Glomerular visceral epithelial cell (primary cell): ENCODE data around the gene ZNF436.
"Not testable (repeated sequence)": the region's sequence is repeated elsewhere in the genome, so short reads cannot be mapped to it uniquely, and the experiment has no call there.

Source experiments
- DNase-seq: peaks from one replicate; pipeline ENCODE4 v3.0.0-alpha.2; 2016; ENCODE audit errors: extremely low spot score

The ZNF436 gene

GRCh38 chr1:23392125-23392855 lies 22.7 kb upstream of the ZNF436 start:
- DNase-seq = no peak

- DNase-seq = no peak
Observed at GRCh38 chr1:23389837-23390321, 20.2 kb upstream of the ZNF436 start.

- no peak for DNase-seq
Observed at GRCh38 chr1:23387494-23387893, 17.9 kb upstream of the ZNF436 start.

- DNase-seq = peak; percentile 62
Observed at GRCh38 chr1:23385119-23385621, 15.5 kb upstream of the ZNF436 start.

DNA sequence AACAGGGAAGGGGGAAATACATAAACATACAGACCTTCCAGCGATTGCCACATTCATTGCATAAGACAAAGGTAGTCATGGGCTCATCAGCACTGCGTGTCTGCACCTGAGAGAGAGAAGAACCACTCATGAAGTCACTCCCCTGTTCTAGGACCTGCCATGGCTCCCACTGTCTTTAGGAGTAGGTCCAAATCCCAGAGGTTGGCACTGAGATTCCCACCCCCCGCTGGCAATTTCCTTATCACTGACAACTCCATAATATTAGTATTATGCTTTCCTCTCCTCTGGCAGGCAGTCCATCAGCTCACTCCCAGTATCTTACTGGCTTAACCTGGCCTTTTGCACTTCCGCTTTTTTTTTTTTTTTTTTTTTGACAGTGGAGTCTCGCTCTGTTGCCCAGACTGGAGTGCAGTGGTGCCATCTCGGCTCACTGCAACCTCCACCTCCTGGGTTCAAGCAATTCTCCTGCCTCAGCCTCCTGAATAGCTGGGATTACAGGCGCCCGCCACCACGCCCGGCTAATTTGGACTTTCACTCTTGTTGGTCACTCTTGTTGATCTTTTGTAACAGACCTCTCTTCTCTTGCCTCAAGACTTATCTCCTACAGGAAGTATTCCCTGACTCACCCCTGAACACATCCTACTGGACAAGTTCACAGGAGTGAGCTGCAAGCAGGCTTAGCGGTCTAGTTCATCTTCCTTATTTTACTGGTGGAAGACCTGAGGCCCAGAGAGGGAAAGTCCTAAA lies 14.8 kb upstream of the ZNF436 start:
- DNase-seq = peak; percentile 72

DNA sequence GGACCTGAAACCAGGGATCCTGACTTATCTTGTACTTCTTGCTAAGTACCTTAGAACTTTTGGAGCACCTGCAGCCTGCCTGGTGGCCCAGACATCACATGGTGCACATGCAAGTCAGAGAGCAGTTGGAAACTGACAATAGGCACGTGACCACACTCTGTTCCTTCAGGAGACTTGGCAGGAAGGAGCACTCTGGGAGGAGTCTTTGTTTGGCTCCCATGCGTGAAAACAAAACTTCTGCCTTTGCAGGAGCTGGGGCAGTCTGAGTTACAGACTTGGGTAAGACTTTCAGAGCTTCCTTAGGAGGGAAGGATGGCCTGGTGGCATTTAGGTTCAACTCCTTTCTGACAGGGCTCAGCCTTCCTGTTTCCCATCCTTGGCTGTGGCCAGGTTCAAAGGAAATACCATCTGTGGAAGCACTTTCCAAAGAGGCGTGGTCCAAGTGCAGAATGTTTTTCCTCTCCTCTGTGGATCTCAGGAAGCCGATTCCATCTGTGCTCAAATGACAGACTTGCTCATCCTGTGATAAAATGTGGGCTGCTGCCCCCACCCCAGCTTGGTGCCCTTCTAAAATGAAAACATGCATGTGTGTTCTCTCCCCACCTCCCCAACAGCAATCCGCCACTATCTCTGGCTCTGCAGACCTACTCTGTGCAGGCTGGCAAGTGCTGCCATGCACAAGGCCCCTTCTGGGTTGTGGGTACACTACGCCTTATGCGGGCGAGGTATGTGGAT lies 14.1 kb upstream of the ZNF436 start:
- DNase-seq = no peak

- no peak for DNase-seq
Observed at GRCh38 chr1:23381233-23381885, 11.7 kb upstream of the ZNF436 start.

DNA sequence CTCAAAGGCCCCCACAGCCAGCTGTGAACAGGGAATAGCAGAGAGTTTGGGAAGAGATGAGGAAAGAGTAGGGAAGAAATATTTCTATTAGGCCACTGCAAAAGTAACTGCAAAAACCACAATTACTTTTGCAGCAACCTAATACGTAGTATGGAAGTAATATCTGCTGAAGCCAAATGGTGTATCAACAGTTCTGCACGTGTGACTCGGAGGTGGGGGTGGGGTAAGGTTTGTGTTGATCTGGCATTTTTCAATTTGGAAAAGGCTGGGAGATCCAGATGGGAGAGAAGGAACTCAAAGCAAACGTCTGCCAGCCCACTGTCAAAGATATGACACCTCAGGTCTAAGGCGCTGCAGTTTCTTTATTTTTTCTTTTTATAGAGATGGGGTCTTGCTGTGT lies 11.1 kb upstream of the ZNF436 start:
- no peak for DNase-seq

GRCh38 chr1:23380236-23380635 lies 10.6 kb upstream of the ZNF436 start:
- DNase-seq = not testable (repeated sequence)

DNA sequence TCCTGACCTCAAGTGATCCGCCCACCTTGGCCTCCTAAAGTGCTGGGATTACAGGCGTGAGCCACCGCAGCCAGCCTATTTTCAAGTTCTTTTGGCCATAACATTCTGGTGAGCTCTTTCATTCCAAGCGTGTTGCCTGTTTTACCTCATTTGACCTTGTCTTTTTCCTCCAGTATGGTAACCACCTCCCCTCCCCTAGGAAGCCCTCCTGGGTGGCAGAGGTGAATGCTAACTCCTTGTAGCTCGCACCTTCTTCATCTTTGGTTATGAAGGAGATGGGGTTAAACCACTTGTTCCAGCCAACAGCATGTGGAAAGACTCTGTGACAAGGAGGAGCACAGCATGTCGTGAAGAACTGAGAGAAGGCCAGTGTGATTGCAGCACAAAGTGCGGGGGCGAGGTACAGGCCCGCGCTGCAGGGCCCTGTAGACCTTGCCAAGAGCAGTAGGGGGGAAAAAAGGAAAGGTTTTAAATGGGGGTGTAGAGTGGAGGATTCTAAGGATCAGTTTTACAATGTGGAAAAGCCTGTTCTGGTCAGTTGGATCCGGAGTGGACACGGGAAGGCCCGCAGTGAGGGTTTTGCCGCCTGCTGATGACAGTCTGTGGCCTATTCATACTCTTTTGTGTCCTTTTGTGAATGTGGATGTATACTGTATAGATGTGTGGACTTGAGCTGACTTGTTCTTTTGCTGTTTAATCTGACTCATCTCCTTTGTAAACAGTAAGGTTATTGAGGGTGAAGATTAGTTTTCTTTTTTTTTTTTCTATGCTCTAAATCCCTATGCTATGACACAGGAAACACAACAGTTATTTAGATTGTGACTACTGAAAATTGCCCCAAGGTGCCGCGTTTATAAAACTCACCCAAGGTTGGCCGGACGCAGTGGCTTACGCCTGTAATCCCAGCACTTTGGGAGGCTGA lies 7.5 kb upstream of the ZNF436 start:
- peak; percentile 25 for DNase-seq

- DNase-seq = not testable (repeated sequence)
Observed at GRCh38 chr1:23374079-23374735, 4.6 kb upstream of the ZNF436 start.

DNA sequence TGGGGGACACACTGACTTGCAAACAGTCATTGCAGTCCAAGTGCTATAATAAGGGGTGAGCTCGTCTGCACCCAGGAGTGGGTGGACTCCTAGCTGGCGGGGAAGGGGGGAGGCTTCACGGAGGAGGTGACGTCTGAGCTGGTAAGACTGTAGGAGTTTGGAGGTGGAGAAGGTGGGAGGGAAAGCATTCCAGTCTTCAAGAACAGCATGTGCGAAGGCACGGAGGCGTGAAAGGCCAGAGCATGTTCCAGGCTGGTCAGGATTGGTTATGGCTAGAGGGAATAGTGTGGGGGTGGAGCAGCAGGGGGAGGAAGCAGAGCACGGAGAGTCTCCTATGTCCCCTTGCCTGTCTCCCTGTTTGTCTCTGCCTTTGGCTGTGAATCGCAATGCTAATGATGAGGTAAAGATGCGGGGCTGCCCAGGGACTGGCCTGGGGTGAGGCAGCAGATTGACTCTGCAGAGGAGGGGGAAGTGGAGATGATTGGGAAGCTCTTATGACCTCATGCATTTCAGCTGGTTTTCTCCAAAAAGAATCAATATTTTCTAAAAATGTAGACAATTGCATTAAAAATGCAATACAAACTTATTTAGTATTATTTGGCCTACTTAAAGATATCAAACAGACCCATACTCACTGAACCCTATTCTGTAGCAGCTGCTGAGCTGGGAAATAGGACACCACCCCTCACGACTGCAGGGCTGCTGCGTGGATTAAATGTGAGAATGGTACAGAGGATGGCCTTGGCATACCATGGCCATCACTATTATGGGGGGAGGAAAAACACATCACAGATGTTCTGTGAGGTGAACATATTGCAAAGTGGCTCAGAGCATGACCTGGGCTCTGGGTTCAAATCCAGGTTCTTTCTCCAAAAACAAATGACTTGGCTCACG lies 2.6 kb upstream of the ZNF436 start:
- no peak for DNase-seq

- DNase-seq = no peak
Observed at GRCh38 chr1:23370709-23371584, 1.3 kb upstream of the ZNF436 start.

- no peak for DNase-seq
Observed at GRCh38 chr1:23370330-23370708, 683 bp upstream of the ZNF436 start.

- DNase-seq = peak; percentile 89
Observed at GRCh38 chr1:23368562-23369334, 888 bp downstream of the ZNF436 start.

DNA sequence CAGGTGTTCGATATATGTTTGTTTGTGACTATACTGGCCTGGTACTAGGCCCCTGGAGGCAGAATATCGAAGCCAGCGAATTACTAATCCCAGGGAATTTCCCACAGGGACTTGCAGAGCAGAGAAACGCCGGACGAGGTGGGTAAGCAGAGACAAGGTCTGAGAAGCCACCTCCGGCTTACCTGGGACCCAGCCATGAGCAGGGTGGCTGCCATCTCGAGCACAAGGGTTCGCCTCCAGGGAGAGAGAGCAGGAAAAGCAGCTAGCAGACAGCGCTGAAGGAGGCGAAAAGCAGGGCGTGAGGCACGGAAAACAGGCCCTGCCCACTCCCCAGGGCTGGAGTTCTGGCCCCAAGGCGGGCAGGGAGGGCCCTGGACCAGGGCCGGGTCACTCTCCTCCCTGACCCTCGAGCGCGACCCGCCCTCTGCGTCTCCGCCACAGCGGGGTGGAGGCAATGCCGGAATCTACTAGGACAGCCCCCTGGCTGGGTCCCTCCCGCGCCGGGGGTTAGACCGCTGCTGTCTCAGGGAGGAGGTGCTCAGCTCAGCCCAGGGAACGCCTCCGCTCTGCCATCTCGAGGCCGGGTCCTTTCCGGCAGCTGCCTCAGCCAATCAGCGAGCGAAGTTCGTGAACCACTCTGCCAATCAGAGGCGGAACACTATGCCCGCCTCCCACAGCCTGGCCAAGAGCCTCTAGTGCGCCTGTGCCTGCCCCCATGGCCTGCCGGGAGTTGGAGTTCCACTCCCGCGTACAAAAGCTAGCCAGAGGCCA lies 1.7 kb downstream of the ZNF436 start:
- DNase-seq = peak; percentile 99

DNA sequence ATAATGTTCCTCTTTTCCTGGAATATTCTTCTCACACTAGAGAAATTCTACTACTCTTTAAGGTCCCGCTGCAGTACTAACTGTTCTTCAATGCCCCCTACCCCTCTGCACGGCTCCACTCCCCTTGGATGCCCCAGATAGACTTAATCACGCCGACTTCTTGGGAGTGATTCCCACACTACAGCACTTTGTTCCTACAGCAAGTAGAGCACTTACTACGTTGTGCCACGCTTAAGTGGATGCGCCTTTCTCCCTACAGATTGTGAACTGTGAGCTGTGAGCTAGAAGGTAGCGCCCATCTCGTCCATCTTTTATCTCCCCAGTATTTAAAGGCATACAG lies 2.2 kb downstream of the ZNF436 start:
- DNase-seq = no peak
